Activated CD4-positive, alpha-beta memory T cell treated with anti-CD3 and anti-CD28 coated beads for 36 hours (primary cell): ENCODE results near the gene NDEL1. TPM values are rescaled to one million over a fixed set of nuclear protein-coding genes. Genes with fewer than 3 reads are reported as not detected.

Experiments
- CTCF ChIA-PET: fragments of 350-600 bp; sonication (Branson Sonifier 250); formaldehyde crosslinking; loops from one replicate; lab custom pipeline; 2021; ENCODE audit warnings: antibody characterized with exemption, inconsistent platforms; lab: Charles Lee
- POLR2A ChIA-PET: fragments of 350-600 bp; sonication (Branson Sonifier 250); formaldehyde crosslinking; loops from one replicate; lab custom pipeline; 2021; ENCODE audit warnings: antibody characterized with exemption; lab: Charles Lee
- DNase-seq: peaks from one replicate; pipeline ENCODE4 v3.0.0-alpha.2; 2020
- H3K27ac Mint-ChIP-seq: one replicate; pipeline ENCODE4 v1.8.0; 2021; ENCODE audit warnings: mixed read lengths
- H3K27me3 Mint-ChIP-seq: one replicate; pipeline ENCODE4 v1.8.0; 2021; ENCODE audit warnings: mixed read lengths
- H3K36me3 Mint-ChIP-seq: one replicate; pipeline ENCODE4 v1.8.0; 2021; ENCODE audit warnings: mixed read lengths
- H3K4me1 Mint-ChIP-seq: one replicate; pipeline ENCODE4 v1.8.0; 2021; ENCODE audit warnings: low read depth, mixed read lengths
- H3K4me3 Mint-ChIP-seq: one replicate; pipeline ENCODE4 v1.8.0; 2021; ENCODE audit warnings: mild to moderate bottlenecking, mixed read lengths
- H3K9me3 Mint-ChIP-seq: one replicate; pipeline ENCODE4 v1.8.0; 2021; ENCODE audit warnings: mixed read lengths
- intact Hi-C: fragments of 100-400 bp; cut with micrococcal nuclease; formaldehyde crosslinking; loops from one replicate; pipeline ENCODE4 v1.15.1; 2023
- total RNA-seq, 2 experiments: library from RNA; stranded (reverse); gene quantifications; one replicate each; pipeline ENCODE4 v1.2.3, GENCODE V29; 2021

Gene NDEL1
- total RNA-seq, 2 experiments from 2014 or later: 58.0 to 62.8 TPM

DNA sequence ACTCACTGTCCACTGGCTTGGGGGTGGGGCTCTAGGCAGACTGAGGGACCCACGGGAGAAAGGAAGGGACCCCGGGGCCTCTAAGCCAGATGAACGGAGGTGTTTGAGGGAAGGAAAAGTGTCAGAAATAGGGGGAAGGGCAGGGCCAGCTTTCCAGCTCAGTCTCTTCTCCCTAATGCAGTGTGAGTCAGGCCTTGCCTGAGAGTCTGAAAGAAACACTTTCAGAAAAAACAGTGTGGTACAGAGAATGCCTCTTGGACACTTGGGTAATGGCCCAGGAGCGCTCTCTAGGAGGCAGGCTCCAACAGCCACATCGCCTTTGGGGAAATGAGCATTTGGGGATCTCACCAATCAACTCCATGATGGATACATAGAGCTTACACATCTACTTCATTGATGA is 46.9 kb downstream of the NDEL1 start:
- DNase-seq: no peak
- H3K4me3 Mint-ChIP-seq: no peak overlapping the region
- POLR2A ChIA-PET: no interaction called here
- H3K9me3 Mint-ChIP-seq: peaks cover 24% of the 10 kb centered on the region
- no peaks in the 10 kb centered on the region for H3K27me3 Mint-ChIP-seq
- no peak overlapping the region for H3K27ac Mint-ChIP-seq
- H3K36me3 Mint-ChIP-seq: peaks cover 53% of the 10 kb centered on the region
- CTCF ChIA-PET: no interaction called here
- no peaks in the 10 kb centered on the region for H3K4me1 Mint-ChIP-seq
- intact Hi-C loops: no loop called here

DNA sequence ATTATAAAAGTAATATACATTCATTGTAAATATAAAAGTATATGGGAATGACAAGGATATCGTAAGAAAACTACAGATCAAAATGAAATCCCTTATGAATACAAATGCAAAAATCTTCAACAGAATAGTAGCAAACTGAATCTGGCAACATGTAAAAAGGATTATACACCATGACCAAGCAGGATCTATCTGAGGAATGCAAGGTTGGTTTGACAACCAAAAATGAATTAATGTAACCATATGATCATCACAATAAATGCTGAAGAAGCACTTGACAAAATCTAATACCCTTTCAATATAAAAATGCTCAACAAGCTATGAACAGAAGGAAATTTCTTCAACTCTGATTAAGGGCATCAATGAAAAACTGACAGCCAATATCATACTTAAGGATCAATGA is 48.8 kb downstream of the NDEL1 start:
- DNase-seq: no peak
- Mint-ChIP-seq H3K4me3 (no peak overlapping the region), H3K9me3 (peaks cover 24% of the 10 kb centered on the region), H3K27me3 (no peaks in the 10 kb centered on the region), H3K36me3 (peaks cover 48% of the 10 kb centered on the region), H3K4me1 (no peaks in the 10 kb centered on the region), H3K27ac (no peak overlapping the region)
- ChIA-PET CTCF (no interaction called here), POLR2A (no interaction called here)
- intact Hi-C loops: no loop called here

DNA sequence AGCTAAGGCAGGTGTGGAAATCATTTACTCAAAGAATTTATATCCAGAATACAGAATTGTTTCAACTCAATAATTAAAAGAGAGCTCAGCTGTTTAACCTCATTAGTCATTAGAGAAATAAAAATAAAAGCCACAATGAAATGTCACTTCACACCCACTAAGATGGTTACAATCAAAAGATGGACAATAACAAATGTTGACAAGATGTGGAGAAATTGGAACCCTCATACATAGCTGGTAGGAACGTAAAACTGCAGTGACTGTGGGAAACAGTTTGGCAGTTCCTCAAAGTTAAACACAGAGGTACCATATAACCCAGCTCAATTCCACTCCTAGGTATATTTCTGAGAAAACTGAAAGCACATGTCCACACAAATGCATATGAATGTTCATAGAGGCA is 49.8 kb downstream of the NDEL1 start:
- ChIA-PET CTCF (no interaction called here), POLR2A (interaction anchor here (1.2 kb wide), 1 partner anchor 10 kb away, joined by 3 read pairs; no protein-coding TSS in a partner anchor)
- H3K27ac Mint-ChIP-seq: no peak overlapping the region
- intact Hi-C loops: no loop called here
- H3K4me1 Mint-ChIP-seq: no peaks in the 10 kb centered on the region
- H3K9me3 Mint-ChIP-seq: peaks cover 24% of the 10 kb centered on the region
- DNase-seq: no peak
- H3K27me3 Mint-ChIP-seq: no peaks in the 10 kb centered on the region
- peaks cover 46% of the 10 kb centered on the region for H3K36me3 Mint-ChIP-seq
- no peak overlapping the region for H3K4me3 Mint-ChIP-seq

DNA sequence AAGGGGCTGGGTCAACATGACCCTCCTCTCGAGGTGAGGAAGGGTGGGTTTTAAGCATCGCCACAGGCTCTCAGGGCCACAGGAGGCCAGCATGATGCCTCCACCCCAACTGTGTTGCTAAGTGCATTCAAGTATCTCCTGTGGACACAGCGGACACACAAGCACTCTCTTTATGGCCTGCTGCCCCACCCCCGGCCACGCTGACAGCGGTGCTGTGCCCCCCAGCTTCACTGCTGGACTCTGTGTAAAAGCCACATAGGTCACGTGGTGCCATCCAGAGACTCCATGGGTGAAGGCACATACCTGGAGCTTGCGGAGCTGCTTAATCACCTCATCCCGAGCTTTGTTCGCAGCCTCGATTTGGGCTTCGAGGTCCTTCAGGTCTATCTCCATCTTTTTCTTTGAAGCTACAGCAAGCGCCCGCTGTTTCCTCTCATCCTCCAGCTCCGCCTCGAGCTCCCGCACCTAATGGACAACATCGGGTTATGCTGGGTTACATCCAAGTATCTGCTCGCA is 51.5 kb downstream of the NDEL1 start:
- Mint-ChIP-seq H3K27ac (no peak overlapping the region), H3K4me3 (no peak overlapping the region), H3K9me3 (peaks cover 23% of the 10 kb centered on the region), H3K36me3 (peaks cover 44% of the 10 kb centered on the region), H3K4me1 (no peaks in the 10 kb centered on the region), H3K27me3 (no peaks in the 10 kb centered on the region)
- no peak for DNase-seq
- CTCF ChIA-PET: no interaction called here
- intact Hi-C loops: no loop called here
- POLR2A ChIA-PET: no interaction called here

DNA sequence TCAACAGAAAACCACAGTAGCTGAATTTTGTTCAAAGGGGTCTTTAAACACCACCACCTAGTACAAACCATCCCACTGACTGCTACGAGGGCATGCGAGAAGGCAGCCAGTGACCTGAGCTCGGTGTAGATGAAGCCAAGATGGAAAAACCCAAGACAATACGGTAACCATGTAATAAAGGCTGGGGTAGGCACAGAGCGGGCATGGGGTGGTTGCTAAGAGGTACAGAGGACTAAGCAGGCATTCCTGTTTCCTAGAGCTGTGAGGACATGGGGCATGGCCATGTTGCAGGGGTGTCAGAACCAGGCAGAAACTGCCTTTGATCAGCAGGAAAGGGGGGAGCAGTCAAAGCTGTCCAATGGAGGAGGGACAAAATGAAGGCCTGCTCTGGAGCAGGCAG is 52.1 kb downstream of the NDEL1 start:
- intact Hi-C loops: no loop called here
- CTCF ChIA-PET: no interaction called here
- DNase-seq: no peak
- POLR2A ChIA-PET: no interaction called here
- Mint-ChIP-seq H3K27ac (no peak overlapping the region), H3K36me3 (peaks cover 44% of the 10 kb centered on the region), H3K4me1 (no peaks in the 10 kb centered on the region), H3K4me3 (no peak overlapping the region), H3K9me3 (peaks cover 18% of the 10 kb centered on the region), H3K27me3 (no peaks in the 10 kb centered on the region)

DNA sequence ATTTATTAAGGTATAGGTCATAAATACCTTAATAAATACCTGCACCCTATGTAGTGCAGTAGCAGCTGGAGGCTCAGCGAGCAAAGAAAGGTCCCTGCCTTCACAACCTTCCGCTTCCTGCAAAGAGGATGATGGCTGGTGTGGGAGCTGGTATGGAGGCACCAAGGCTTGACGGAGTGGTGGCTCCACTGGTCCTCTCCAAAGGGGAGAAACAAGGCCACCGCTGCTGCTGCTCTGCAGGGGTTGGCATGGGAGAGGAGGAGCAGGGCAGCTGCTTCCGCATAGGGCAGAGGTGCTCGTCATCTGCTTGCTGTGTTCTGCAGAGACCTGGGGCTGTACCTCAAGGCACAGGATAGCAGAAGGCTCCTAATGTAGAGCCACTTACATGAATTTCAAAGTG is 52.8 kb downstream of the NDEL1 start:
- DNase-seq: no peak
- ChIA-PET POLR2A (no interaction called here), CTCF (no interaction called here)
- H3K4me1 Mint-ChIP-seq: no peaks in the 10 kb centered on the region
- H3K9me3 Mint-ChIP-seq: peaks cover 10% of the 10 kb centered on the region
- H3K27ac Mint-ChIP-seq: no peak overlapping the region
- intact Hi-C loops: no loop called here
- no peaks in the 10 kb centered on the region for H3K27me3 Mint-ChIP-seq
- no peak overlapping the region for H3K4me3 Mint-ChIP-seq
- peaks cover 37% of the 10 kb centered on the region for H3K36me3 Mint-ChIP-seq

DNA sequence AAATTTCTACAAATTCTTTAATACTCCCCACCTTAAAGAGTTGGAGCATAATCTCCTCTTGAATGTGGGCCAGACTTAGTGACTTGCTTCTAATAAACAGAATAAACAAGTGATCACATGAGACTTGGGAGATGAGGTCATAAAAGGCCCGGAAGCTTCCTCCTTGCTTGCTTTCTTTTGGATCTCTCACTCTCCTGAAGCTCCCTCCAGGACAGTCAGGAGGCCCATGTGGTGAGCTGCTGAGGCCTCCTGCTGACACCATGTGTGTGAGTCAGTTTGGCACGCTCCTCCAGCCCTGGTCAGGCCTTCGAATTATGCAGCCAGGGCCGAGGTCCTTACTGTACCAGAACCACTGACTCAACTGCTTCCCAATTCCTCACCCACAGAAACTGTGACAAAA is 53.2 kb downstream of the NDEL1 start:
- Mint-ChIP-seq H3K4me3 (no peak overlapping the region), H3K27ac (no peak overlapping the region)

DNA sequence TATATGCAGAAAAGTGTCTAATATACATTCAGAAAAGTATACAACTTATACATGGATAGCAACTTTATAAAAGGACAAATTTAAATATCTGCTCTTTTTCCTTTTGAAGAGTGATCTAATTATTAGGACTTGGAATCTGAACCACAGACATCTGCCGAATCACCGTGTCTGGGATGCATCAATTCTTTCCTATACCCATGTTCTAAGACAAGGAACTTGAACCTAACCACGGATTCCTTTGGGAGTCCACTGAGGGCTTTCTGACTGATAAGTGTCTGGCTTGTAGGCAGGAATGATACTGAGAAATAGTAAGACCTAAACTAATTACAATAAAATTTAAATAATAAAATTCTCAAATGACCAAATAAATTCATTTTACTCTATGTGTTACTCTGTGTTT is 54.2 kb downstream of the NDEL1 start:
- no peak for DNase-seq
- POLR2A ChIA-PET: no interaction called here
- H3K4me1 Mint-ChIP-seq: no peaks in the 10 kb centered on the region
- intact Hi-C loops: no loop called here
- peaks cover 2% of the 10 kb centered on the region for H3K9me3 Mint-ChIP-seq
- peaks cover 32% of the 10 kb centered on the region for H3K36me3 Mint-ChIP-seq
- CTCF ChIA-PET: no interaction called here
- H3K4me3 Mint-ChIP-seq: no peak overlapping the region
- H3K27me3 Mint-ChIP-seq: no peaks in the 10 kb centered on the region
- no peak overlapping the region for H3K27ac Mint-ChIP-seq

More for the DNA sequence above, 53.2 kb downstream of the NDEL1 start:
- intact Hi-C loops: no loop called here
- Mint-ChIP-seq H3K27me3 (no peaks in the 10 kb centered on the region), H3K9me3 (peaks cover 7% of the 10 kb centered on the region), H3K36me3 (peaks cover 37% of the 10 kb centered on the region), H3K4me1 (no peaks in the 10 kb centered on the region)
- DNase-seq: no peak
- POLR2A ChIA-PET: no interaction called here
- CTCF ChIA-PET: no interaction called here

DNA sequence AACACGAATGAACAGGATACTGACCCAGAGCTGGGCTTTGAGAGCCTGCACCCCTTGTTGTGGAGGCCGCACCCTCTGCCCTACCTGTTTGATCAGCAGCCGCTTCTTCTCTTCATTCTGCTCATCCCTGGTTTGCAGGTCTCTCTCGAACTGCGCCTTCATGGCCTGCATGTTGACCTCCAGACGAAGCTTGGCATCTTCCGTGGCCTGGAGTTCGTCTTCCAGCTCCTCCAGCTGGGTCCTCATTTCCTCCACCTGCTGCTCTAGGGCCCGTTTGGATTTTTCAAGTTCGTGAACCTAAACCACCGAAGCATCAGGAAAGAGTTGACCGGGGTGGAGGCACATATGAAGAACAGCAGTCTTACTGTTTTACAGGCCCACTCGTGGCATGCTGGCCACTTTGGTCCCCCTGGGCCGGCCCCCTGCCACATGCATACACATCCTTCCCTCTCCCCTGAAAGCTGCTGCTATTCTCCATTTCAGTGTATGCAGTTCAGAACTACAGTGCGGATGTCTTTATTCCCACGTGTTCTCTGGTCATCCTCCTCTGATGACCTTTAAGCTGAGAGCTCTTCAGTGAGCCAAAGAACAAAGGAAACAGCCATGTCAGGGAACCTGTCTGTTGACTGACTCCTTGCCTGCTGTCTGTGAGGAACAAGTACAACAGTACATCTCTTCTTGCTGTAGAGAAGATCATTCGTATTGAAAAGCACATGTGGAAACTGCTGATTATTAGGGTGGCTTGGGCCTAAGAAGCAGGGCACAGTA is 54.8 kb downstream of the NDEL1 start:
- intact Hi-C loops: no loop called here
- DNase-seq: no peak
- Mint-ChIP-seq H3K4me3 (no peak overlapping the region), H3K27me3 (no peaks in the 10 kb centered on the region), H3K4me1 (no peaks in the 10 kb centered on the region), H3K36me3 (peaks cover 31% of the 10 kb centered on the region), H3K9me3 (no peaks in the 10 kb centered on the region), H3K27ac (no peak overlapping the region)
- POLR2A ChIA-PET: no interaction called here
- CTCF ChIA-PET: no interaction called here

DNA sequence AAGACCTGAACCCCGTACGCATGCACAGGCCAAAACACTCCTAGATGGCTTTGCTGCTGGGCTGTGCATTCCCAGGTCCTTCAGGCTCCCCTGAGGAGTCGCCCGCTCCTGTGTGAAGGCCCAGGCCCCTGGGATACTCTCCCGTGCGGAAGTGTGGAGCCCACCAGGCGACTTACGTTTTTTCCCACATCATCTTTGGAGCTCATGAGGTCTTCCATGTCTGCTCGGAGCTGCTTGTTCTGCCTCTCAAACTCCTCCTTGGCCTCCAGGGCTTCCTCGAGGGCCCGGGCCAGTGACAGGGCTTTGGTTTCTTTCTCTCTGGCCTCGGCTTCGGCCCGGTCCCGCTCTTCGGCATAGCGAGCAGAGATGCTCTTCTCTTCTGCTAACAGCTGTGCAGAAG is 56.4 kb downstream of the NDEL1 start:
- H3K4me1 Mint-ChIP-seq: no peaks in the 10 kb centered on the region
- H3K27ac Mint-ChIP-seq: no peak overlapping the region
- no peak for DNase-seq
- H3K9me3 Mint-ChIP-seq: no peaks in the 10 kb centered on the region
- intact Hi-C loops: no loop called here
- ChIA-PET CTCF (no interaction called here), POLR2A (no interaction called here)
- no peaks in the 10 kb centered on the region for H3K27me3 Mint-ChIP-seq
- peaks cover 22% of the 10 kb centered on the region for H3K36me3 Mint-ChIP-seq
- no peak overlapping the region for H3K4me3 Mint-ChIP-seq

DNA sequence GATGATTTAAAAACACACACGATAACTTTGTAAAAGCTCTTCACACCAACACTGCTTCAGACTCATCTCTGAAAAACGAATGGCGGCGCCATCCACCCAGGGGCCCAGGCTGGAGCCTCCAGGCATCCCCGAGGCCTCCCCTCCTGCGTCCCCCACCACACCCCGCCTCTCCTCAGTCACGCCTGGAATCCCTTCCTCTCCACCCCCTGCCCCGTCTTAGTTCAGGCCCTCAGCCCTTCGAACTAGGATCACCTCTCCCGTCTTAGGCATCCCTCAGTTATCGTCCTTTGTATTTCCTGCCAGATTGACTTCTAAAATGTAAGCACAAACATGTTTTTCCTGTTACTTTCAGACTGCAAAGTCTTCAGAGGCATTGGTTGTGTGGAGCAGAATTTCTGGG is 58.3 kb downstream of the NDEL1 start:
- H3K9me3 Mint-ChIP-seq: no peaks in the 10 kb centered on the region
- H3K36me3 Mint-ChIP-seq: peaks cover 19% of the 10 kb centered on the region

DNA sequence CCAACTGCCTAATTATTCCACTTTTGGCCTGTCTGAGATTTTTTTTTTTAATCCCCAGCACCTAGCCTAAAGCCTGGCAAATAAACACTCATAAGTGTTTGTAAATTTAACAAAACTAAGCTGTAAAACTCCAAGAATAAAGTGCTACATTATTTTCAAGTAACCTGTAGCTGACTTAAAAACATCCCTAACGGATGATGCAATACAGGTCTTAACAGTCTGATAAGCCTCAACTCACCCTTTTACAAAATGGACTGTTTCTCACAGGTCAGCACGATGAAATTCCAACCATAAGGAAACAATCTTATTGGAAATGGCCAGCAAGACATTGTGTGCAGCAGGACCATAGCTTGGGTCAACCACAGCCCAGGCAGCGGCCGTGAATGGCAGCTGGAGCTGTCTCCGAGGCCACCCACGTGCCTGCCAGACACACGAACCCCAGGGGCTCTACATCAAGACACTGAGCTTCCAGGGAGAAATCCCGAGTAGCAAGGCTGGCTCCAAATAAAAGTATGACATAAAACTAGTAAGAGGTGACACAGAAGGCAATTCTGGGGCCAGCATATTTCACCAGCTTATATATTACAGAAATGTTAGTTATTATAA is 58.9 kb downstream of the NDEL1 start:
- H3K9me3 Mint-ChIP-seq: no peaks in the 10 kb centered on the region
- no peaks in the 10 kb centered on the region for H3K4me1 Mint-ChIP-seq
- H3K27ac Mint-ChIP-seq: no peak overlapping the region
- H3K4me3 Mint-ChIP-seq: no peak overlapping the region
- no peaks in the 10 kb centered on the region for H3K27me3 Mint-ChIP-seq
- intact Hi-C loops: no loop called here
- ChIA-PET POLR2A (no interaction called here), CTCF (no interaction called here)
- DNase-seq: no peak
- peaks cover 18% of the 10 kb centered on the region for H3K36me3 Mint-ChIP-seq

More for the DNA sequence above, 58.3 kb downstream of the NDEL1 start:
- DNase-seq: no peak
- no peaks in the 10 kb centered on the region for H3K27me3 Mint-ChIP-seq
- H3K4me3 Mint-ChIP-seq: no peak overlapping the region
- intact Hi-C loops: no loop called here
- CTCF ChIA-PET: no interaction called here
- H3K27ac Mint-ChIP-seq: no peak overlapping the region
- no peaks in the 10 kb centered on the region for H3K4me1 Mint-ChIP-seq
- POLR2A ChIA-PET: no interaction called here

DNA sequence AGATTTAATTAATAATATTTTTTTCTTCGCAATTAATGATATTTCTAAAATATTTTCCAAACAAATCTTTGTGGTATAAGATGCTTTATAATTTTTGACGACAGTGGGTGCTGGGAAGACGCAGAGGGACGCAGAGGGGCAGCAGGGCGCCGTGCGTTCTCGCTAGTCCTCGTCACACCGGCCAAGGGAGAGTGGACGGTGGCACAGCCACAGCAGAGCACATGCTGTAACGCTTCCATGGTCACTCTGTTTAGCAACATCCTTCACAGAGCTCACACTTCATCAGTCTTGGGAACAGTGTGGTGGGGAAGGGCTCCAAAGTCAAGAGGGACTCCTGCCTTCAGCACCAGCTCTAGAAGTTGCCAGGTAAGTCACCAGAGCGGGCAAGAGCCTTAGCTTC is 60.4 kb downstream of the NDEL1 start:
- Mint-ChIP-seq H3K27me3 (no peaks in the 10 kb centered on the region), H3K27ac (no peak overlapping the region), H3K36me3 (peaks cover 10% of the 10 kb centered on the region), H3K4me3 (no peak overlapping the region), H3K4me1 (no peaks in the 10 kb centered on the region), H3K9me3 (no peaks in the 10 kb centered on the region)
- intact Hi-C loops: no loop called here
- ChIA-PET CTCF (no interaction called here), POLR2A (interaction anchor here (1.1 kb wide), 1 partner anchor 10 kb away, joined by 3 read pairs; no protein-coding TSS in a partner anchor)
- DNase-seq: no peak
